Hematopoietic multipotent progenitor cell (in vitro differentiated cells): ENCODE measurements around the gene SLC5A1. TPM values are rescaled to one million over a fixed set of nuclear protein-coding genes. Genes with fewer than 3 reads are reported as not detected.
"Not testable (repeated sequence)": the region's sequence is repeated elsewhere in the genome, so short reads cannot be mapped to it uniquely, and the experiment has no call there.

Experiments
- DNase-seq, 3 donors: peaks; one replicate each; pipeline ENCODE4 v3.0.0-alpha.2; 2011 to 2015; ENCODE audit warnings: low read depth in 2 of 3, low spot score in 2 of 3
- total RNA-seq: library from RNA; depleted of rRNA; stranded (reverse); fragments of >200 nt; gene quantifications from one replicate; pipeline ENCODE4 v1.2.3, GENCODE V29; 2012

Gene SLC5A1
- total RNA-seq, 1 donor = not detected

- no peak for DNase-seq
These were observed 40.8 kb downstream of the SLC5A1 start for GRCh38 chr22:32083814-32084213.

GRCh38 chr22:32088084-32088483, 45.0 kb downstream of the SLC5A1 start:
- DNase-seq = no peak

DNA sequence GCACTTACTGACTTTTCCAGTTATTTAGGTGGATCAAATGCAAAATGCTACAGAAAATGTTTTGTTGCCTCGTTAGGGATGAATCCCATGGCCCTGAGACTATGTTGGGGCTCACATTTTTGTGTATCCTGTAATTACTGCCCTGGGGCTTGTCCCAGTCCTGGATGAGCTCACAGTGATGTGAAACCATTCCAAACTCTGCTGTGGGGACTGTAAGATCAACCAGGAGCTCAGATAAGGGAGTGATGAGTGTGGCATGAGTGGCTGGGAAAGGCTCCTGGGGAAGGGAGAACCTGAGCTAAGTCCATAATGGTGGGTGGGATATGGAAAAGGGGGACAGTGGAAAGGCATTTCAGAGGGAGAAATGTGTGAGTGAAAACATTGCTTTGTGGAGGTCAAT, 54.0 kb downstream of the SLC5A1 start:
- DNase-seq = no peak

- no peak for DNase-seq
These were observed 54.9 kb downstream of the SLC5A1 start for GRCh38 chr22:32097881-32098499.

- DNase-seq = no peak
These were observed 57.6 kb downstream of the SLC5A1 start for GRCh38 chr22:32100711-32101110.

- peak in 2 of 3 donors; percentile 9 to 45 for DNase-seq
These were observed 60.7 kb downstream of the SLC5A1 start for GRCh38 chr22:32103658-32104315.

DNA sequence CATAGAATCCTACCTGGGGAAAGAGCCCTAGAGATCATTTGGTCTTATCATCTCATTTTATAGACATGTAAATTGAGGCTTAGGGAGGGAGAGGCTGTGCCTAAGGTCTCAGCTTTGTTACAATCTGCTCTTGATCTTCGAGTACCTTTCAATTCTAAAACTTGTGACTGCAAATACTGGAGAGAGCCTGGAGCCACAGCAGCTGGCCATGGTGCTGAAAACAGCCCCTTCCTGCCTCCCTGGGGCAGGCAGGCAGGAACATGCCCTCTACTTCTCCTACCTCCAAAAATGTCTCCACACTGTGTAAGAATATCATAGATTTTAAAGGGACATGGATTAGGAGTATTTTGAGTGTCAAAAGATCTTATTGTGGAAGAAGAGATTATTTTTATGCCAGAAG, 63.9 kb downstream of the SLC5A1 start:
- peak in 1 of 3 donors; percentile 33 for DNase-seq

DNA sequence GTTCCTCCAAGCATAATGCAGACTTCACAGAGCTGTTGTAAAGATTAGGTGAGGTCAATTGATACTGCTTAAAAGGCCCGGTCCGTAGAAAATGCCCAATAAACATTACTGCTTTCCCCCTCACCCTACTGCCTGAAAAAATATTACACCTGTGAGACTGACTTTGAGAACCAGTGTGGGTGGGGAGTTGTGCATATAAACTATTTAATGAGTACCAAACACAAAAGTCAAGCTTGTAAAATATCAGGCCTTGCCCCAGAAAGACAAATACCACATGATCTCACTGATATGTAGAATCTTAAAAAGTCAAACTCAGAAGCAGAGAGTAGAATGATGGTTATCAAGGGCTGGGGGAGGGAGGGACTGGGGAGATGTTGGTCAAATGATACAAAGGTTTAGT, 69.3 kb downstream of the SLC5A1 start:
- no peak for DNase-seq

GRCh38 chr22:32119568-32120235, 76.6 kb downstream of the SLC5A1 start:
- no peak for DNase-seq

DNA sequence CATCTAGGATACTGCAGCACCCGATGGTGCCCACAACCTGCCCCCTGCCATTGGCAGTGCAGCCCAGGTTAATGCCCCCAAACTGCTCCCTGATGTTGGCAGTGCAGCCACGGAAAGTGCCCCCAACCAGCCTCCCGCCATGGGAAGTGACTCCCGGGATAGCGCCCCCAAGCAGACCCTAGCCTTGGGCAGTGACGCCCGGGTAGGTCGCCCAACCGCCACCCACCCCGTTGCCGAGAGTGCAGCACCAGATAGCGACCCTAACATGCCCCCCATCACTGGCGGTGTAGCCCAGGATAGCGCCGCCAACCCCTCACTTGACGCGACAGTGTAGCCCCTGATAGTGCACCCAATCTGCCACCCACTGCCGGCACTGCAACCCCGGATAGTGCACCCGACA, 77.5 kb downstream of the SLC5A1 start:
- no peak for DNase-seq

GRCh38 chr22:32122899-32123298, 79.8 kb downstream of the SLC5A1 start:
- no peak for DNase-seq

- no peak for DNase-seq
These were observed 80.6 kb downstream of the SLC5A1 start for GRCh38 chr22:32123657-32124056.

- no peak for DNase-seq
These were observed 84.8 kb downstream of the SLC5A1 start for GRCh38 chr22:32127904-32128303.

- no peak for DNase-seq
These were observed 87.4 kb downstream of the SLC5A1 start for GRCh38 chr22:32130464-32130863.

DNA sequence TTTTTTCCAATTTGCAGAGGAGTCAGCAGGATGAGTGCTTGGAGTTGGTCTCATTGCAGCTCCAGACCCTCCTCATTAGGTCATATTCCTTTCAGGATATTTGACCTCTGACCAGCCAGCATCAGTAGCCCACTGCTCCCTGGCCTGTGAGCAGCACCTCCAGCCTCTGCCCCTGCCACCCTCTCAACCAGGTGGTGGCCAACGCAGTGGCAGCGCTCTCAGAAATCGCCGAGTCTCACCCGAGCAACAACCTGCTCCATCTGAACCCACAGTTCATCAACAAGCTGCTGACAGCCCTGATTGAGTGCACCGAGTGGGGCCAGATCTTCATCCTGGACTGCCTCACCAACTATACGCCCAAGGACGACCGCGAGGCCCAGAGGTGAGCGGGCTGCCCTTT, 89.1 kb downstream of the SLC5A1 start:
- DNase-seq = no peak

DNA sequence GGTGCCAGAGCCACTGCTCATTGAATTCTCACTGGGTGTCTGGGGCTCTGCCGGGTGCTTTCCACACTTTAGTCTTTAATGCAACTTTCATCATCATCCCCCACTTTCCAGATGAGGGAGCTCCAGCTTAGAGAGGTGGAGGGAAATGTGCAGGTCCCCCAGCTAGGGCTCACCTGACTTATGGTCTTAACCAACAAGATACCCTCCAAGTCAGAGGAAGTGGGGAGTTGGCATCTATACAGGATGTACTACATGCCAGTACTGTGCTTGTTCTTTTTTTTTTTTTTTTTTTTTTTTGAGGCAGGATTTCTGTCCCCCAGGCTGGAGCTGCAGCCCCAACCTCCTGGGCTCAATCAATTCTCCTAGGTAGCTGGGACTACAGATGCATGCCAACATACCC, 89.7 kb downstream of the SLC5A1 start:
- DNase-seq = no peak

DNA sequence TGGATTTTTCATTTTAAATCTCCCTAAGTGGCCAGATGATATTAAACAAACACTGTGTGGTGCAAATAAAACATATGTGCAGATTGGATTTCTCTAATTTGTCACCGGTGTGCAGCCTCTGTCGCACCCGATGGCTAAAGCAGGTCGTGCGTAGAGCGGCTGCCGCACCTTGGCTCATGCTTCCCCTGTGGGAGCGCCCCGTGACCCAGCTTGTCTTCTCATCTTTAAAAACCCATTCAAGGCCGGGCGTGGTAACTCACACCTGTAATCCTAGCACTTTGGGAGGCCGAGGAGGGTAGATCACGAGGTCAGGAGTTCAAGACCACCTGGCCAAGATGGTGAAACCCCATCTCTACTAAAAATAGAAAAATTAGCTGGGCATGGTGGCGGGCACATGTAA, 91.7 kb downstream of the SLC5A1 start:
- not testable (repeated sequence) for DNase-seq

- DNase-seq = not testable (repeated sequence)
These were observed 92.9 kb downstream of the SLC5A1 start for GRCh38 chr22:32135958-32136357.

- DNase-seq = not testable (repeated sequence)
These were observed 93.8 kb downstream of the SLC5A1 start for GRCh38 chr22:32136881-32137280.

- DNase-seq = peak; percentile 17 to 72 (median 61)
These were observed 94.8 kb downstream of the SLC5A1 start for GRCh38 chr22:32137731-32138324.

- DNase-seq = not testable (repeated sequence)
These were observed 95.5 kb downstream of the SLC5A1 start for GRCh38 chr22:32138576-32138975.

DNA sequence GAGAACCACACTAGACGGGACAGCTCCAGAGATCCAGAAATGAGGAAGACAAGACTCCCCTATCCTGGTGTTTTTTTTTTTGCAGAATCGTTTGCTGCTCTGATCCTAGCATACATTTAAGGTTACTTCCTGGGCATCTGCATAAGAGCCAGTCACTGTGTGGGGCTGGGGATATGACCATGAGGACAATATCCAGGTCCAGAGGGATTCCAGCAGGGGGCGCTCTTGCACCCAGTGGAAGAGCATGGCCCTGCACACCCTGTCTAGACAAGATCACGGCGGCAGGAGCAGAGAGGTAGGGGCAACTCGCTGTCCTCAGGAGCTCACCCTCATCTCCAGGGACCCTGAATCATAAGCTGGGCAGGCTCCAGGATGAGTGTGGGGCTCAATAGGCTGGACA, 97.6 kb downstream of the SLC5A1 start:
- not testable (repeated sequence) for DNase-seq
